ENCODE measurements around the gene ANKFN1. TPM values are rescaled to one million over a fixed set of nuclear protein-coding genes. Genes with fewer than 3 reads are reported as not detected.

The ANKFN1 gene
- total RNA-seq, 1 experiment from 2014 or later = not detected

DNA sequence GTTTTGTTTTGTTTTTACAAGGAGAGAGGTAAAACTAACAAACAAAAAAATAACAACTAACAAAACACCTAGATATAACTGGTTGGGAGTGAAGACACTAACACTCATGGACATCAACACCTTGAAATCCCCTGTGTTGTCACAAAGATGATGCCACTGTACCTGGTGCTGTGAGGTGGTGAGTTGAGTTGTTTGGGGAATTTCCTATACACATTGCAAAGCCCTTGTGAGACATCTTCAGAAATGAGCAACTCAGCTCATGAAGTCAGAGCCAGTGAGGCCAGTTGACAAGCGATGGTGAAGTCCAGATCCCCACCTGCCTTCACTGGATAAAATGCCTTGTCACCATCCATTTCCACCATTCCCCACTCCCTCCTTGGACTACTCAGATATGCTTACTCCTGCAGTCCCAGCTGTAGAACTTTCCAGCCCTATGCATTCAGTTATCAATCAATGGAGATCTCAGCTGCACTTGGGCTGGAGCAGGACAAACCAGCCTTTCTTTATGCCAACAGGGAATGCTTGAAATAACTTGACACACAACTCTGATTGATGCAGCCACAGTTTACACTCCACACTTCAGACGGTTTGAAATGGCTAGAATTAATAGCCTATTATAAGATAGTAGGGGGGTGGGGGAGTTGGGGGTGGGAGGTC, 22.2 kb downstream of the ANKFN1 start:
- Histone ChIP-seq H2AFZ (ENCODE audit: low read length) (no peak overlapping the region), H4K5ac (ENCODE audit: insufficient read length, low read depth, low read length) (no peak overlapping the region), H3K27ac (ENCODE audit: insufficient read length, low read depth, low read length) (no peak overlapping the region), H3K27me3 (ENCODE audit: insufficient read depth, low read length) (no peaks in the 10 kb centered on the region), H2BK120ac (ENCODE audit: low read depth, low read length, poor library complexity, severe bottlenecking) (no peak overlapping the region), H4K91ac (ENCODE audit: insufficient read length, low read depth, low read length) (no peak overlapping the region), H3K18ac (ENCODE audit: insufficient read length, low read depth, low read length) (no peak overlapping the region), H3K9me3 (ENCODE audit: control insufficient read depth, low read depth, low read length) (no peaks in the 10 kb centered on the region), H2BK5ac (ENCODE audit: insufficient read length, low read length) (no peak overlapping the region), H3K4me2 (ENCODE audit: insufficient read depth, insufficient read length, low read length) (no peak overlapping the region), H3K23me2 (ENCODE audit: insufficient read length, low read depth, low read length, poor library complexity, severe bottlenecking) (no peaks in the 10 kb centered on the region), H2AK5ac (ENCODE audit: insufficient read length, low read length) (no peak overlapping the region), H3K56ac (ENCODE audit: insufficient read length, low read depth, low read length) (no peak overlapping the region), H2BK15ac (ENCODE audit: low read depth, low read length) (no peak overlapping the region), H3K79me2 (ENCODE audit: insufficient read depth, low read length) (no peaks in the 10 kb centered on the region), H3K9ac (ENCODE audit: extremely low read depth, insufficient read length, low read length) (no peak overlapping the region), H3T11ph (ENCODE audit: low read length) (no peak overlapping the region), H2BK12ac (ENCODE audit: insufficient read length, low read depth, low read length) (no peak overlapping the region), H3K14ac (ENCODE audit: insufficient read depth, low read length) (no peak overlapping the region), H2BK20ac (ENCODE audit: low read depth, low read length, poor library complexity, severe bottlenecking) (no peak overlapping the region), H4K20me1 (ENCODE audit: control insufficient read depth, insufficient read depth, insufficient read length) (no peaks in the 10 kb centered on the region), H3K4me1 (ENCODE audit: insufficient read depth, low read length) (no peaks in the 10 kb centered on the region; the same call in 1 of the 2 replicates), H4K8ac (replicated peaks; ENCODE audit: insufficient read length, low read depth, low read length) (no peak overlapping the region), H3K79me1 (ENCODE audit: insufficient read depth, low read depth, low read length, poor library complexity, severe bottlenecking) (no peaks in the 10 kb centered on the region), H3K4ac (ENCODE audit: low read depth, low read length) (no peak overlapping the region), H3K23ac (ENCODE audit: insufficient read length, low read depth, low read length) (no peak overlapping the region)
- H3K36me3 Mint-ChIP-seq (ENCODE audit: insufficient read depth in 1 of 3, low read depth in 3 of 3) = no peaks in the 10 kb centered on the region
- no peak overlapping the region for H3K4me3 Mint-ChIP-seq
- no peak for DNase-seq
- no CpG with 5 or more reads among the region's 2 CpGs for WGBS (ENCODE audit: extremely low coverage, insufficient read length, low lambda C conversion rate)
- peak overlapping the region in 1 of 3 experiments; percentile 18; a peak in 1 of 7 replicates for H3K27ac Mint-ChIP-seq
- H3K27me3 Mint-ChIP-seq (ENCODE audit: low read depth) = no peaks in the 10 kb centered on the region
- TF ChIP-seq, protein P1, sequence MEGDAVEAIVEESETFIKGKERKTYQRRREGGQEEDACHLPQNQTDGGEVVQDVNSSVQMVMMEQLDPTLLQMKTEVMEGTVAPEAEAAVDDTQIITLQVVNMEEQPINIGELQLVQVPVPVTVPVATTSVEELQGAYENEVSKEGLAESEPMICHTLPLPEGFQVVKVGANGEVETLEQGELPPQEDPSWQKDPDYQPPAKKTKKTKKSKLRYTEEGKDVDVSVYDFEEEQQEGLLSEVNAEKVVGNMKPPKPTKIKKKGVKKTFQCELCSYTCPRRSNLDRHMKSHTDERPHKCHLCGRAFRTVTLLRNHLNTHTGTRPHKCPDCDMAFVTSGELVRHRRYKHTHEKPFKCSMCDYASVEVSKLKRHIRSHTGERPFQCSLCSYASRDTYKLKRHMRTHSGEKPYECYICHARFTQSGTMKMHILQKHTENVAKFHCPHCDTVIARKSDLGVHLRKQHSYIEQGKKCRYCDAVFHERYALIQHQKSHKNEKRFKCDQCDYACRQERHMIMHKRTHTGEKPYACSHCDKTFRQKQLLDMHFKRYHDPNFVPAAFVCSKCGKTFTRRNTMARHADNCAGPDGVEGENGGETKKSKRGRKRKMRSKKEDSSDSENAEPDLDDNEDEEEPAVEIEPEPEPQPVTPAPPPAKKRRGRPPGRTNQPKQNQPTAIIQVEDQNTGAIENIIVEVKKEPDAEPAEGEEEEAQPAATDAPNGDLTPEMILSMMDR (conservative IDR thresholded peaks at IDR 0.05) = no peak
- H3K4me1 Mint-ChIP-seq = peaks cover 15 to 28% of the 10 kb centered on the region in 2 experiments
- H3K9me3 Mint-ChIP-seq = no peaks in the 10 kb centered on the region
